NOMO-1 treated with dmso at 0.1 percent for 144 hours (cell line): ENCODE results near the gene MPDU1.

Experiments used
- DNase-seq: peaks from one replicate; lab custom pipeline; 2025; ENCODE audit not compliant: unreplicated experiment; lab: John Stamatoyannopoulos, UW

MPDU1 gene

DNA sequence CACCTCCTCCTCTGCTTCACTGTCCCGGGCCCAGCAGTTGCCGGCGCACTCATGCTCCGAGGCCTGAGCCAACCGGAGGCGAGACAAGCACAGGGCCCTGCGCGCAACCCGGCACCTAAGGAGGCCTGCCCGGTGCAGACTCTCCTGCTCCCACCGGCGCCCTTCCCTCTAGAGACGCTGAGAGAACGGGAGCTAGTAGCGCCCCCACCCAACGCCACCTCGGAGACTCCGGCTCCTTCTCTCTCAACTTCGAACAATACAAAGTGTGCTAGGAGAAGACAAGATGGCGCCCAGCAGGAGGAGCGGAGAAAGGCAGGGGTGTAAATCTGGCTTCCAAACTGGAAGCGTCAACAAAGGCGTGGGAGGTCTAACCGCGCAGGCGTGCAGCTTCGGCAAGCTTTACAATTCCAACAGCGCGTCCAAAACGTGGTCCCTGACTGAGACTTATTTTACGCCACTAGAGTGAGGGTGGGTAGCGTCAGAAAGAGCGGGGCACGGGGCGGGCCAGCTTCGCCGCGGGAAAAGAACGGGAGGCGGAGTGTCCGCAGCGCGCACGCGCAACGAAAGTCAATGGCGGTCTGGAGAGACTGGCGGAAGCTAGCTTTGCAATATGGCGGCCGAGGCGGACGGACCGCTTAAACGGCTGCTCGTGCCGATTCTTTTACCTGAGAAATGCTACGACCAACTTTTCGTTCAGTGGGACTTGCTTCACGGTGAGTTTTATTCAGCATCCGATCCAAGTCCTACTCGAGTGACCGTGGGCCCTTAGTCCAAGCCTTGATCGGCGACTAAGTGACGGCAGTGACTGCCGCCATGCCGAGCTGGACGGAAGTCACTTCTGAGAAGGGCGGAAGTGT lies at the start of gene MPDU1:
Gene MPDU1, plus strand, starts transcription at position 600 of the 857 bp plus-strand sequence. Its CDS starts 11 bp downstream, at position 611.
- peak; percentile 98 for DNase-seq

DNA sequence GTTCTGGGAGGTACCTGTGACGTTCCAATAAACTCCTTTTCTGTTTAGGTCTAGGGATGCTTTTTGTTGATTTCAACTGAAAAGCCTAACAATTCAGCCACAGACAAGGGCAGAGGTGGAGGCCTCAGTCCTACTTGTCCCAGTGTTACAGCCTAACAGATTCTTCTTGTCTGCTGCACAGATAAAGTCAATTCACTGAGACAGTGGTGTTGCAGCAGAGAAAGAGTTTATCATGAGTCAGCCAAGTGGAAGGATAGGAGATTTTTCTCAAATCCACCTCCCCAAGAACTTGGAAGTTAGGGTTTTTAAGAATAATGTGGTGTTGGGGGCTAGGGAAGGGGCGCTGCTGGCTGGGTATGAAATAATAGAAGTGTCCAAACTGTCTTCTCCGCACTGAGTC lies 45.6 kb upstream of the MPDU1 start:
- DNase-seq: no peak

DNA sequence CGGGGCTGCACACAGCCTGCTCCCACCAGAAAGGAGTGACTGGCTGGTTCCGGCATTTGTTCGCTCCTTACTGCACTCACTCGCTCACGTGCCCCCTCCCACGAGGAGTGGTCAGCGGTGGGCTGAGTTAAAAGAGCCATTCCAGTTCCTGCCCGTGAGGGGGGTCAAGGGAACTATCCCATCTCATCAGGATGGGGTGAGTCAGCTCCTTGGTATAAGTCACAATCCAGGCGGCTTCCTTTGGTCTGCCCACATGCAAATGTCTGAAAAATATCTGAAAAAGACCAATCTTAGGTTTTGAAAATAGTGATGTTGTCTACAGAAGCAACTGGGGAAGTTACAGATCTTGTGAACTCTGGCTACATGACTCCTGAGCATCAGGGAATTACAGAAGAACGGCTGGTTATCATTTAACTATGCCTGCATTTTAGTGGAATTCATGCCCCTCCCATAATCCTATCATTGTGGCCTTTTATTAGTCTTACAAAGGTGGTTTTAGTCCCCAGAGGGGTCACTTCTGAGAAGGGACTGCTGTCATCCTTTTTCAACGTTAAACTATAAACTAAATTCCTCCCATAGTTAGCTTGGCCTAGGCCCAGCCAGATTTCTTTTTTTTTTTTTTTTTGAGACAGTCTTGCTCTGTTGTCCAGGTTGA lies 44.6 kb upstream of the MPDU1 start:
- DNase-seq: no peak

DNA sequence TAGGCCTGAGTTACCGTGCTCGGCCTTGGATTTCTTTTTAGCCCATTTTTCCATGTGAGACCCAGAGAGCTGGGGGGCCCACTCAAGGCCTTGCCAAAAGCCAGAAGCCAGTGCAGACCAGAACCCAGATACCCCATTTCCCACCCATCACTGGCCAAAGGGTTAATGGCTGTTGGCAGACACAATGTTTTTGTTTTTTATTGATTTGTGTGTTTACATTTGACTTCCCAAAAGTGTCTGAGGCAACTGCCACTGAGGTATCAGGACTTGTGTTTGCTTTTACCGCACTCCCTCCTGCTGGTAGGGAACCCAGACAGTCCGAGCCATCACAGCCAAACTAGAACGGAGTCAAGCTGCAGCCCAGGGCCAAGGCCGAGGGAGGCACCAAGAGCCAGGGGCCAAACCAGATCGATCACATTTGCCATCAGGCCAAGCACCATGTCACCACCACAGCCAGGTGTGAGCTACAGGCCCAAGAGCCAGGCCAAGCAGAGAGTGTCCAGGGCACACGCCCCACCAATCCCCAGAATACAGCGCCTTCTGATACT lies 42.5 kb upstream of the MPDU1 start:
- DNase-seq: no peak

DNA sequence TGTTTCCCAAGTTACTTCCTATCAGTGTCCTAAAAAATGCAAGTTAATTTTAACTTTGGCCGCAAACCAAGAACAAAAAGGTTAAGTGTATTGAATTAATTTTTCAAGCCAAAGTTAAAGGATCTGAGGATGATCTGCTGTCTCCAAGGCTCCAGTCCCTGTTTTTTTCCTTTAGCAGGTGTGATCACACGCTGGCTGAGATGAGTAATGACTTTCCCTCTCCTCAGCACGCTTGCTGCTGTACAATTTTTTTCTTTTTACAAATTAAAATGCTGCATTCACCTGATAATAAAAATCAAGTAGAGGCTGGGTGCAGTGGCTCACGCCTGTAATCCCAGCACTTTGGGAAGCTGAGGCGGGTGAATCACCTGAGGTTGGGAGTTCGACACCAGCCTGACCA lies 38.7 kb upstream of the MPDU1 start:
- DNase-seq: no peak

DNA sequence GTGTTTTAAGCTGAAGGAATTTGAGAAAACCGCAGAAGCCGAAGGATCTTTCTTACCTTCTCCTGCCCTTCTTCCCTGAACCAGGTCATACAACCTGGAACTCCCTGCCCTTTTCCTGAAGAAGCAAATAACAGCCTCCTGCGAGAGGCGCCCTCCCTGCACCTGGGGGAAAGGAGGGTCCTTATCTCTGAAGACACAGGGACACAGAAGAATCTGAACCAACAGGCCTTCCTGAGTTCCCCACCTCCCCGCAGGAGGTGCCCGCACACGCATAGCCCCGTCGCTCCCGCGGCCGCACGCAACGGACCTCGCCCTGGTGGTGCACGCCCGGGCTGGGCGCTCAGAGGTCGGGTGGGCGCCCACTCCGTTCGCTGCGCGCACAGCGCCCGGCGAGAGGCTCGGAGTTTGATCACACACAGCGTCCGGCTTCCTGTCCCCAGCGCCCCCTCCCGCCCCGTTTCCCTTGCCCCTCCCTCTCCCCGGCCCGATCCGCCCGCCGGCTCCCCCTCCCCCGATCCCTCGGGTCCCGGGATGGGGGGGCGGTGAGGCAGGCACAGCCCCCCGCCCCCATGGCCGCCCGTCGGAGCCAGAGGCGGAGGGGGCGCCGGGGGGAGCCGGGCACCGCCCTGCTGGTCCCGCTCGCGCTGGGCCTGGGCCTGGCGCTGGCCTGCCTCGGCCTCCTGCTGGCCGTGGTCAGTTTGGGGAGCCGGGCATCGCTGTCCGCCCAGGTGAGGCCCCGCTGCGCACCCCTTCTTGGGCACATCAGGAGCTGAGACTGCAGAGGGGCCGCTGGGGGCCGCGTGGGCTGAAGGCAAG lies 34.9 kb upstream of the MPDU1 start, which contains the start of gene TNFSF12:
Gene TNFSF12, plus strand, starts transcription at position 474 of the 816 bp plus-strand sequence. Its CDS starts 96 bp downstream, at position 570.
- DNase-seq: no peak

DNA sequence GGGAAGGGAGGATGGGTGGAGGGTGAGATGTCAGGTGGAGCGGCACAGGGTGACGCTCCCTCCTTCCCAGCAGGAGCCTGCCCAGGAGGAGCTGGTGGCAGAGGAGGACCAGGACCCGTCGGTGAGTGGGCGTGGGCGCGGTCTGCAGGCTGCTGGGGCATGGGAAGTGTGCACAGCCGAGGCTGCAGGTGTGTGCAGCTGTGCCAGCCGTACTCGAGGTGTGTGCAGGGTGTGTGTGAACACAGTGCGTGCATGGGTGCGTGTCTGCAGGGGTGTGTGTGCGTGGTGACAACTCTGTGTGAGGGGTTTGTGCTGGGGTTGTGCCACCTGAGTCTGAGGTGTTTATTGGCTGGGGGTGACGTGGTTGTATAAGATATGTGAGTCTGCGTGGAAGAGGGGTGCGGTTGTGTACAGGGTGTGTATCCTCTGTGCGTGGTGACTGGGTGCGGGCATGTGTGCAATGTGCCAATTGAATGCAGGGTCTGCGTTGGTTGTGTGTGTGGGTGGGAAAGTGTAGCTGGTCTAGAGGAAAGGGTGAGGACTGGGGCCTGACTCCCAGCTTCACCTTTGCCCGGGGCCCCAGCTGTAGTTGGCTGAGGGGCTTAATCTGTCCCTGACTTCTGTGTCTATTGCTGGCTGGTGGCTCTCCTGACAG lies 34.1 kb upstream of the MPDU1 start:
- no peak for DNase-seq

DNA sequence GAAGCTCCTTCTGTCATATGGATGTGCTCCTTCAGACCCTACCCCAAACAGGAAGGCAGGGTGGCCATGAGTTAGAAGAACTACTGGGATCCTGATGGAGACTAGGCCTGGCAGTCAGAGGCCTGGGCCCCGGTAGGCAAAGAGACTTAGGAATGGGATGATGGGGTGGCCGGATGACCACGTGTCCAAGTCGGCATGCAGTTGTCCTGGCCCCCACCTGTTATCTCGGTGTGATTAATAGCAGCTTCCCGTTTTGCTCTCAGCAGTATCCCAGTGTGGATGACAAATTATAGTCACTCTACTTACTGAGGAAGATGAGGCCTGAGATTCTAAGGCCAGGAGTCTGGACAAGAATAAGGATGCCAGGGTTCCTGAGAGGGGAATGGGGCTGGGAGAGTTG lies 33.3 kb upstream of the MPDU1 start:
- DNase-seq: no peak

DNA sequence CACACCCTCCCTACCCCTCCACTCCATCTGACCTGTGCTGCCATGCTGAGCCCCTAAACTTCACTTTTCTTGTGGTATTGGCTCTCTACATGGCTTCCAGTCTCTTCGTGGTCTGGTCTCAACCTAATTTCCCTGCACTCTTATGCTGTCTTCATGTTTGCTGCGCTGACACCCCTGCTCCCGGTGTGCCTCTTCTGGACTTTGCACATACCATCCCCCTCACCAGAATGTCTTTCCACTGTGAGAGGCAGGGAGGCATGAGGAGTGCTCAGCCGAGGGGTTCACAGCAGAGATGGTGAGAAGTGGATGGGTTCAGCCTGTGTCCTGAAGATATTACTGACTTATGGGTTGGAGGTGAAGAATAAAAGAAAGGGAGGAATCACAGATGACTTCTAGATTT lies 32.3 kb upstream of the MPDU1 start:
- DNase-seq: no peak

DNA sequence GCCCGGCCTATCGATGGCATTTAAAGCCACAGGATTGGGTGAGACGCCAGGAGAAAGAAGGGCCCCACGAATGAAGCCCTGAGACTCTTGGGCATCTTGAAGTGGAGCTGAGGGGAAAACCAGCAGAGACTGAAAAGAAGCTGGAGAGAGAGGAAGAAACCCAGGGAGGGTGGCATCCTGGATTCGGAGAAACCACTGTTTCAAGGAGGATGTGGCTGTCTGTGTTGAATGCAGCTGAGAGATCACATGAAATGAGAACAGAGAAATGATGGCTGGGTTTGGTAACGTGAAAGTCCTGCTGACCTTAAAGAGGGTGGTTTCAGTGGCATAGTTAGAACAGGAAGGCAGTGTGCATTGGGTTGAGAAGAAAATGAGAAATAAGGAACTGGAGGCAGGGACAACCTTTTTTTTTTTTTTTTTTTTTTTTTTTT lies 31.0 kb upstream of the MPDU1 start:
- peak; percentile 64 for DNase-seq

DNA sequence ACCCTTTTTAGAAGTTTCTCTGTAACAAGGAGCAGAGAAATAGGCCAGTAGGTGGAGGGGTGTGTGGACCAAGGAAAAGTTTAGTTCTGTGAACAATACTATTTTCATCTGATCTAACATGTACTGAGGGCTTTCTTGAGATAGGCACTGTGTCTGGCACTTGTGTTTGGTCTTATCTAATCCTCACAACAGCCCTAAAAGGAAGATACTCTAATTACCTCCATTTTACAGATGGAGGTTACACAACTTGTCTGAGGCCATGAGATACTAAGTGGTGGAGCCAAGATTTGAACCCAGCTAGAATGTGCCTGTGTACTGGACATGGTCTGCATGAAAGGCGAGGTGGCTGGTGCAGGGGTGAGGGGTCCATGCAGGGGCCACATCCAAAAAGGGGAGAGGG lies 30.3 kb upstream of the MPDU1 start:
- DNase-seq: no peak

DNA sequence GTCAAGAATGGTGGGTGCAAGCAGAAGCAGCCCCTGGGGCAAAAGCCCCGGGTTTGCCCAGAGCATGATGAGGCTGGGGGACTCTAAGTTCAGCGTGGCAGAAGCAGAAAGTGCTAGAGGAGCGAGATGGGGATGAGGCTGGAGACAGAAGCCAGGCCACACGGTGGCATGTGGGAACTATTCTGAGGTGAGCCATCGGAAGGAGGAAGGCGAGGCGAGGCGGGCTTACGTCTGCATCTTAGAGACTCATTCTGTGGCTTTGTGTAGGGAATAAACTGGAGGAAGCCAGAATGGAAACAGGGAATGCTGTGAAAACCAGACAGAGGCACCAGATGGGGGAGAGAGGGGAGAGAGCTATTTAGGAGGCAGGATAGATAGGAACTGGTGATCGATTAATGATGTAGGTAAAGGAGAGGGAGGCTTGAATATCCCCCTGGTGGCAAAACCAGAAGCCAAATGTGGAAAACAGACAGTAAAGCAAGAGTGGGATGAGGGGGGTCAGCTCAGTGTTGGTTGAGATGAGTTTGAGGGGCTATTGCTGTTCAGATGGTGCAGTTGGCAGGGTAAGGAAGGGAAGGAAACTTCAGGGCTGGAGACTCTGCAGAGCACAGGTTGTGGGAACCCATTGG lies 28.2 kb upstream of the MPDU1 start:
- no peak for DNase-seq

DNA sequence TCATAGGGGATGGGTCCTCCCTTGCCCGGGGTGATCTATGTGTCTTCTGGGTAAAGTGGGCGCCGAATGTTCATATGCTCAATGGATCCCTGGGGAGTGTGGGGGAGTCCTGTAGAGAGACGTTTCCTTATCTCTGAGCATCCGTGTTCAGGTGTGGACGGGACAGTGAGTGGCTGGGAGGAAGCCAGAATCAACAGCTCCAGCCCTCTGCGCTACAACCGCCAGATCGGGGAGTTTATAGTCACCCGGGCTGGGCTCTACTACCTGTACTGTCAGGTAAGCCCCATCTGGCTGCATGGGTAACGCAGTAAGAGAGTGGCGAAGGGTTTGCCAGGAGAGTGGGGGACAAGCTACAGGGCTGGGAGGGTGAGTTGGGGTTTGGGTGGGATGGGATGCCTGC lies 27.0 kb upstream of the MPDU1 start:
- no peak for DNase-seq

DNA sequence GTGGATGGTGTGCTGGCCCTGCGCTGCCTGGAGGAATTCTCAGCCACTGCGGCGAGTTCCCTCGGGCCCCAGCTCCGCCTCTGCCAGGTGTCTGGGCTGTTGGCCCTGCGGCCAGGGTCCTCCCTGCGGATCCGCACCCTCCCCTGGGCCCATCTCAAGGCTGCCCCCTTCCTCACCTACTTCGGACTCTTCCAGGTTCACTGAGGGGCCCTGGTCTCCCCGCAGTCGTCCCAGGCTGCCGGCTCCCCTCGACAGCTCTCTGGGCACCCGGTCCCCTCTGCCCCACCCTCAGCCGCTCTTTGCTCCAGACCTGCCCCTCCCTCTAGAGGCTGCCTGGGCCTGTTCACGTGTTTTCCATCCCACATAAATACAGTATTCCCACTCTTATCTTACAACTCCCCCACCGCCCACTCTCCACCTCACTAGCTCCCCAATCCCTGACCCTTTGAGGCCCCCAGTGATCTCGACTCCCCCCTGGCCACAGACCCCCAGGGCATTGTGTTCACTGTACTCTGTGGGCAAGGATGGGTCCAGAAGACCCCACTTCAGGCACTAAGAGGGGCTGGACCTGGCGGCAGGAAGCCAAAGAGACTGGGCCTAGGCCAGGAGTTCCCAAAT lies 26.4 kb upstream of the MPDU1 start:
- DNase-seq: no peak

DNA sequence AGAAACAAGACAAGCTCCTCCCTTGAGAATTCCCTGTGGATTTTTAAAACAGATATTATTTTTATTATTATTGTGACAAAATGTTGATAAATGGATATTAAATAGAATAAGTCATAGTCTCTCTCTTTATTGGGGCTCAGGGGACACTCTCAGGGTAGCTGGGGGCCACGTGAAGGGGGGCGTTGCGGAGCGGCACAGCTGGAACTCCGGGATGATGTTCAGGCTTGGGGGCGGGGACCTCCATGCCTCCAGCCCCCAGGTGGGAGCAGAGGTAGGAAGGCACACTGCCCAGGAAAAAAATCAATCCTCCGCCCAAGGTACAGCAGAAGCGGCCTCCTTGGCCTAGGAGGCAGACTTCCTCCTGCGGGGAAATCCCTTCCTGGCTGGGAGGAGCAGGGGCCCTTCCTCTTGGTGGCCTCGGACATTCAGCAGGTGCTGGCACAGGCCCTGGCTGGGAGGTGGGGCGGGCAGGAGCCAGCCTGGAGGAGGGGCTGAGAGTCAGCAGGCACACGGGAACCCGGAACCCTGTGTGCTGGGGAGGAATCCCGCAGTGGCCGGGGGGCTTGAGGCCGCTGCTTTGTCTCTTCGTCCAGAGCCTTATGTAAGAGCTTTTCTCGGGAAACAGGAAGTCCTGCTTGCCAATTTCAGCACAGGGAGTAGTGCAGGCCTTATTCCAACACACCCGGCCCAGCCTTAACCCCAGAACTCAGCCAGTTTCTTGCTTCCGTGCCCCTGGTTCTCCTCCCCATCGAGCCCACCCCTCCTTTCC lies 25.7 kb upstream of the MPDU1 start:
- peak; percentile 86 for DNase-seq

DNA sequence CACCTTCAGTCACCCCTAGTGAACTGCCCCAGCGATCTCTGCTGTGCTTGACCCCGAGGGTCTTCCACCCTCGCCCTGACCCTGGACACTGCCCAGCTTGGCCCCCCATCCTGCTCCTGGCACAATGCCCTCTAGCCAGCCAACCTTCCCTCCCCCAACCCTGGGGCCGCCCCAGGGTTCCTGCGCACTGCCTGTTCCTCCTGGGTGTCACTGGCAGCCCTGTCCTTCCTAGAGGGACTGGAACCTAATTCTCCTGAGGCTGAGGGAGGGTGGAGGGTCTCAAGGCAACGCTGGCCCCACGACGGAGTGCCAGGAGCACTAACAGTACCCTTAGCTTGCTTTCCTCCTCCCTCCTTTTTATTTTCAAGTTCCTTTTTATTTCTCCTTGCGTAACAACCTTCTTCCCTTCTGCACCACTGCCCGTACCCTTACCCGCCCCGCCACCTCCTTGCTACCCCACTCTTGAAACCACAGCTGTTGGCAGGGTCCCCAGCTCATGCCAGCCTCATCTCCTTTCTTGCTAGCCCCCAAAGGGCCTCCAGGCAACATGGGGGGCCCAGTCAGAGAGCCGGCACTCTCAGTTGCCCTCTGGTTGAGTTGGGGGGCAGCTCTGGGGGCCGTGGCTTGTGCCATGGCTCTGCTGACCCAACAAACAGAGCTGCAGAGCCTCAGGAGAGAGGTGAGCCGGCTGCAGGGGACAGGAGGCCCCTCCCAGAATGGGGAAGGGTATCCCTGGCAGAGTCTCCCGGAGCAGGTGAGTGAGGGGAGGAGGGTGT lies 24.9 kb upstream of the MPDU1 start, which contains the start of gene TNFSF13:
Gene TNFSF13, plus strand, starts transcription at position 207 of the 776 bp plus-strand sequence. Its CDS starts 290 bp downstream, at position 497.
- DNase-seq: peak; percentile 88

DNA sequence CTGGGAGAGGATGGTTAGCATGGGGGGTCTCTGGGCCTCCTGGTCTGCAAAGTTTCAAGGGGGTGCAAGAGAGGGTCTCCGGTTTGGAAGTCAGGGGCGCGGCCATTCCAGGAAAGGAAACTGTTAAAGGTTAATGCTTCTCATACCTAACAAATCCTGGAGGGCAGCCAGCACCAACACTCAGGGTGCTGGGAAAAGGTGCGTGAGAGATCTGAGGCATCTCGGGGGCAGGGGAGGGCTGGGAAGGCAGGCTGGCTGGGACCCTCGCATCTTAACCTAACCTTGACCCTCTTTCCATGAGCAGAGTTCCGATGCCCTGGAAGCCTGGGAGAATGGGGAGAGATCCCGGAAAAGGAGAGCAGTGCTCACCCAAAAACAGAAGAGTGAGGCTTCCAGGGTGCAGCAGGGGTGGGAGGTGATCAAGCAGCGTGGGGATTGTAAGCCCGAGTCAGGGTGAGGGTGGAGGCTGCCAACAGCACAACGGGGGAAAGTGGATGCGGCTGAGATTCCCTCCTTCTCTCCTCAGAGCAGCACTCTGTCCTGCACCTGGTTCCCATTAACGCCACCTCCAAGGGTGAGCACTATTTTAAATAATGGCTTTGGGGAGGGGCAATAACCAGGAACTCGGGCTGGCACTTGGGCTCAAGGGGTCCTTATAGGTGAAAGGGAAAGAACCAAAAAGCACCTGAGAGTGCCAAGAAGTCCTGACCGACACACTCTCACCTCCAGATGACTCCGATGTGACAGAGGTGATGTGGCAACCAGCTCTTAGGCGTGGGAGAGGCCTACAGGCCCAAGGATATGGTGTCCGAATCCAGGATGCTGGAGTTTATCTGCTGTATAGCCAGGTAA lies 24.1 kb upstream of the MPDU1 start:
- DNase-seq: no peak
